CD4-positive, alpha-beta T cell (primary cell): ENCODE data around the gene GFPT2. TPM values are rescaled to one million over a fixed set of nuclear protein-coding genes. Genes with fewer than 3 reads are reported as not detected.

Experiments
- ATAC-seq: fragments of 200-7000 bp; cut with Tn5 transposase; one replicate; pipeline ENCODE4 v1.10.0; 2022; ENCODE audit warnings: mild to moderate bottlenecking; ENCODE audit not compliant: poor library complexity
- CTCF ChIA-PET: fragments of 350-600 bp; sonication (Branson Sonifier 250); formaldehyde crosslinking; loops from one replicate; lab custom pipeline; 2021; ENCODE audit warnings: antibody characterized with exemption, inconsistent platforms; lab: Charles Lee
- POLR2A ChIA-PET: fragments of 350-600 bp; sonication (Branson Sonifier 250); formaldehyde crosslinking; loops from one replicate; lab custom pipeline; 2021; ENCODE audit warnings: antibody characterized with exemption, inconsistent platforms; lab: Charles Lee
- DNase-seq, 14 experiments: peaks; one replicate each; pipeline ENCODE4 v3.0.0-alpha.2; 2013 to 2020; ENCODE audit warnings: mixed read lengths in 2 of 14
- H3K27ac ChIP-seq, 2 donors: one replicate each; pipeline versions ENCODE4 v1.5.1 to v1.7.0; 2013; ENCODE audit warnings: low read length in 2 of 2, low read depth in 1 of 2, mild to moderate bottlenecking in 1 of 2
- H3K27me3 ChIP-seq, 2 experiments: 1 replicate in 1 of 2; 2 replicates in 1 of 2; pipeline versions ENCODE4 v1.6.1 to v1.7.0; 2013; ENCODE audit warnings: low read length in 2 of 2, control low read depth in 1 of 2, mild to moderate bottlenecking in 1 of 2, moderate library complexity in 1 of 2; ENCODE audit not compliant: insufficient read depth in 2 of 2, control insufficient read depth in 1 of 2
- H3K36me3 ChIP-seq: one replicate; pipeline ENCODE4 v1.6.1; 2013; ENCODE audit warnings: low read length, control low read depth; ENCODE audit not compliant: insufficient read depth
- H3K4me1 ChIP-seq: one replicate; pipeline ENCODE4 v1.6.1; 2013; ENCODE audit warnings: low read length, control low read depth; ENCODE audit not compliant: insufficient read depth
- H3K4me3 ChIP-seq: one replicate; pipeline ENCODE4 v1.5.1; 2013; ENCODE audit warnings: mild to moderate bottlenecking, low read length, moderate library complexity
- H3K9me3 ChIP-seq, 2 experiments: 1 replicate in 1 of 2; 2 replicates in 1 of 2; pipeline versions ENCODE4 v1.6.1 to v1.7.0; 2013; ENCODE audit warnings: low read length in 2 of 2, mild to moderate bottlenecking in 2 of 2, control low read depth in 1 of 2, moderate library complexity in 1 of 2; ENCODE audit not compliant: control insufficient read depth in 1 of 2, insufficient read depth in 1 of 2
- H3K27ac Mint-ChIP-seq: one replicate; pipeline ENCODE4 v1.8.0; 2020; ENCODE audit warnings: mixed read lengths
- H3K27me3 Mint-ChIP-seq: one replicate; pipeline ENCODE4 v1.8.0; 2021; ENCODE audit warnings: mixed read lengths
- H3K36me3 Mint-ChIP-seq: one replicate; pipeline ENCODE4 v1.8.0; 2021; ENCODE audit warnings: low read depth, mixed read lengths
- H3K4me1 Mint-ChIP-seq: one replicate; pipeline ENCODE4 v1.8.0; 2021; ENCODE audit warnings: low read depth, mixed read lengths
- H3K4me3 Mint-ChIP-seq: one replicate; pipeline ENCODE4 v1.8.0; 2020; ENCODE audit warnings: mild to moderate bottlenecking, mixed read lengths
- H3K9me3 Mint-ChIP-seq: one replicate; pipeline ENCODE4 v1.8.0; 2020; ENCODE audit warnings: mixed read lengths
- intact Hi-C, 2 experiments: fragments of 100-400 bp; cut with DNase I in 1 of 2; cut with micrococcal nuclease in 1 of 2; formaldehyde crosslinking; loops; one replicate each; pipeline versions ENCODE4 v1.15.1 to v1.9.0; 2023 to 2025; cut with DNase I, micrococcal nuclease
- total RNA-seq, 174 experiments: library from RNA in 2 of 174; stranded (reverse) in 2 of 174; gene quantifications; one replicate each; pipeline ENCODE4 v1.2.3 and lab custom pipeline; 2021 to 2026
- TF ChIP-seq, protein P1 (sequence below): fragments of 200-600 bp; IDR thresholded peaks from one replicate; pipeline ENCODE4 v1.8.0; 2022; ENCODE audit warnings: antibody characterized with exemption, mild to moderate bottlenecking

GFPT2 gene
- total RNA-seq, 2 experiments from 2014 or later, result 1.1 to 1.5 TPM

DNA sequence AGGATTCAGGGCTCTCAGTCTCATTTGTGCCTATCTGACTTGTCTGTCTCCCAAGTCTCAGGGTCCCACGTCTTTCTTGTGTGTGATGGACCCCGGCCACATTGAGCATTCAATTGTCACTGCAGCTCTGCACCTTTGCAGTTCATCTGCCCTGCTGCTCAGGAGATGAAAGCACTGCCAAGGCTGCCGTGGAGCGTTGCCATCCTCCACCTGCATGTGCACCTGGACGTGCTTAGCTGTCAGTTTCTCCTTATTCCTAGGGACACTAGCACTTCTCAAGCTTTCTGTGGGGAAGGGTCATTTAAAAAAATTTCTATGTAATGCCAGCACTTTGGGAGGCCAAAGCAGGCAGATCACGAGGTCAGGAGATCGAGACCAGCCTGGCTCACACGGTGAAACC lies 22.8 kb upstream of the GFPT2 start:
- no peaks in the 10 kb centered on the region for H3K9me3 ChIP-seq
- no peaks in the 10 kb centered on the region for H3K36me3 ChIP-seq
- ChIA-PET CTCF (interaction anchor here (0.6 kb wide), 1 partner anchor 1668 kb away, joined by 3 read pairs; no protein-coding TSS in a partner anchor), POLR2A (no interaction called here)
- H3K4me3 ChIP-seq, result no peak overlapping the region
- no peaks in the 10 kb centered on the region for H3K27me3 ChIP-seq
- intact Hi-C loops, result no loop called here
- no peak overlapping the region for H3K27ac ChIP-seq
- no peaks in the 10 kb centered on the region for H3K4me1 ChIP-seq
- no peaks in the 10 kb centered on the region for H3K4me1 Mint-ChIP-seq
- H3K36me3 Mint-ChIP-seq, result no peaks in the 10 kb centered on the region
- TF ChIP-seq, protein P1, sequence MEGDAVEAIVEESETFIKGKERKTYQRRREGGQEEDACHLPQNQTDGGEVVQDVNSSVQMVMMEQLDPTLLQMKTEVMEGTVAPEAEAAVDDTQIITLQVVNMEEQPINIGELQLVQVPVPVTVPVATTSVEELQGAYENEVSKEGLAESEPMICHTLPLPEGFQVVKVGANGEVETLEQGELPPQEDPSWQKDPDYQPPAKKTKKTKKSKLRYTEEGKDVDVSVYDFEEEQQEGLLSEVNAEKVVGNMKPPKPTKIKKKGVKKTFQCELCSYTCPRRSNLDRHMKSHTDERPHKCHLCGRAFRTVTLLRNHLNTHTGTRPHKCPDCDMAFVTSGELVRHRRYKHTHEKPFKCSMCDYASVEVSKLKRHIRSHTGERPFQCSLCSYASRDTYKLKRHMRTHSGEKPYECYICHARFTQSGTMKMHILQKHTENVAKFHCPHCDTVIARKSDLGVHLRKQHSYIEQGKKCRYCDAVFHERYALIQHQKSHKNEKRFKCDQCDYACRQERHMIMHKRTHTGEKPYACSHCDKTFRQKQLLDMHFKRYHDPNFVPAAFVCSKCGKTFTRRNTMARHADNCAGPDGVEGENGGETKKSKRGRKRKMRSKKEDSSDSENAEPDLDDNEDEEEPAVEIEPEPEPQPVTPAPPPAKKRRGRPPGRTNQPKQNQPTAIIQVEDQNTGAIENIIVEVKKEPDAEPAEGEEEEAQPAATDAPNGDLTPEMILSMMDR, result no peak
- no peaks in the 10 kb centered on the region for H3K9me3 Mint-ChIP-seq
- DNase-seq (no peak), ATAC-seq (no peak)
- no peak overlapping the region for H3K27ac Mint-ChIP-seq
- no peaks in the 10 kb centered on the region for H3K27me3 Mint-ChIP-seq
- H3K4me3 Mint-ChIP-seq, result no peak overlapping the region

DNA sequence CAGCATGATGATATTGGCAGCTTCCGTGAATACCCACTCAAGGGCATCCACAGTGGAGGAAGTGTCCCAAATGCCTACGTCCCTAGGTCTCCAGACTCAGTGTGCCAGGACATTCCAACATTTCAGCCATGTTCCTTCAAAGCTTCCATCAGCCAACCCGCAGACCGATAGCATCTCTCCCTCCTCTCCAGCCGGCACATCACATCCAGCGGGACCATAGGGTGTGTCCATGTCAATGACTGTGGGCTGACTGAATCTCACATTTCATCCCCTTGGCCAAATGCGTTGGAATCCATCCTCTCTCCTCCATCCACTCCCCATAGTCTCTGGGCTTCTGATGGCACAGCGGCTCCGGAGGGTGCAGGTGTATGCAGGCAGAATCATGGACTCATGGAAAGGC lies 22.2 kb upstream of the GFPT2 start:
- CTCF ChIA-PET, result interaction anchor here (0.6 kb wide), 1 partner anchor 1667 kb away, joined by 3 read pairs; no protein-coding TSS in a partner anchor
- Mint-ChIP-seq H3K9me3 (no peaks in the 10 kb centered on the region), H3K36me3 (no peaks in the 10 kb centered on the region), H3K4me1 (no peaks in the 10 kb centered on the region), H3K27me3 (no peaks in the 10 kb centered on the region), H3K4me3 (no peak overlapping the region), H3K27ac (no peak overlapping the region)
- TF ChIP-seq, protein P1, result no peak
- no peak overlapping the region for H3K27ac ChIP-seq
- POLR2A ChIA-PET, result no interaction called here
- no peak for ATAC-seq
- no peaks in the 10 kb centered on the region for H3K36me3 ChIP-seq
- no peaks in the 10 kb centered on the region for H3K27me3 ChIP-seq
- intact Hi-C loops, result no loop called here
- no peaks in the 10 kb centered on the region for H3K4me1 ChIP-seq
- DNase-seq, result no peak
- no peak overlapping the region for H3K4me3 ChIP-seq
- no peaks in the 10 kb centered on the region for H3K9me3 ChIP-seq

DNA sequence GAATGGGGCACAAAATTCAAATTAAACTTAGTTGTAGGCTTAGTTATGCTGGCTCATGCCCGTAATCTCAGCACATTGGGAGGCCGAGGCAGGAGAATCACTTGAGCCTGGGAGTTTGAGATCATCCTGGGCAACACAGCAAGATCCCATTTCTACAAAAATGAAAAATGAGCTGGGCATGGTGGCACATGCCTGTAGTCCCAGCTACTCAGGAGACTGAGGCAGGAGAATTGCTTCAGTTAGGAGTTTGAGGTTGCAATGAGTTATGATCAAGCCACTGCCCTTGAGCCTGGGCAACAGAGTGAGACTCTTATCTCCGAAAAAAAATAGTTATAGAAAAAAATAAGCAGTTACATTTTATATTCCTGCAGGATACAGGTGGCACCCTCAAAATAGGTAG lies 20.7 kb upstream of the GFPT2 start:
- Mint-ChIP-seq H3K4me3 (no peak overlapping the region), H3K27me3 (no peaks in the 10 kb centered on the region), H3K4me1 (no peaks in the 10 kb centered on the region), H3K27ac (no peak overlapping the region), H3K9me3 (no peaks in the 10 kb centered on the region), H3K36me3 (no peaks in the 10 kb centered on the region)
- no peaks in the 10 kb centered on the region for H3K9me3 ChIP-seq
- H3K4me1 ChIP-seq, result no peaks in the 10 kb centered on the region
- ChIA-PET POLR2A (no interaction called here), CTCF (interaction anchor here (0.7 kb wide), 1 partner anchor 27 kb away, joined by 3 read pairs; no protein-coding TSS in a partner anchor)
- H3K27me3 ChIP-seq, result no peaks in the 10 kb centered on the region
- intact Hi-C loops, result no loop called here
- DNase-seq, result no peak
- TF ChIP-seq, protein P1, result no peak
- H3K27ac ChIP-seq, result no peak overlapping the region
- H3K36me3 ChIP-seq, result no peaks in the 10 kb centered on the region
- ATAC-seq, result no peak
- no peak overlapping the region for H3K4me3 ChIP-seq
